Uterus (tissue), 2 donors: ENCODE results near the gene ATP8A2.

Experiments used
- POLR2A ChIP-seq, 2 donors: fragments of 450-650 bp; IDR thresholded peaks; one replicate each; pipeline ENCODE4 v1.6.1; 2016; ENCODE audit warnings: antibody characterized with exemption in 2 of 2, mild to moderate bottlenecking in 1 of 2, moderate library complexity in 1 of 2
- TF ChIP-seq, protein P1 (sequence below), 4 experiments: fragments of 200-600 bp in 2 of 4; fragments of 450-650 bp in 2 of 4; sonication (generic) in 2 of 4; IDR thresholded peaks; one replicate each; pipeline ENCODE4 v1.5.1; 2016 to 2019; ENCODE audit warnings: antibody characterized with exemption in 4 of 4, mild to moderate bottlenecking in 2 of 4, moderate library complexity in 1 of 4

DNA sequence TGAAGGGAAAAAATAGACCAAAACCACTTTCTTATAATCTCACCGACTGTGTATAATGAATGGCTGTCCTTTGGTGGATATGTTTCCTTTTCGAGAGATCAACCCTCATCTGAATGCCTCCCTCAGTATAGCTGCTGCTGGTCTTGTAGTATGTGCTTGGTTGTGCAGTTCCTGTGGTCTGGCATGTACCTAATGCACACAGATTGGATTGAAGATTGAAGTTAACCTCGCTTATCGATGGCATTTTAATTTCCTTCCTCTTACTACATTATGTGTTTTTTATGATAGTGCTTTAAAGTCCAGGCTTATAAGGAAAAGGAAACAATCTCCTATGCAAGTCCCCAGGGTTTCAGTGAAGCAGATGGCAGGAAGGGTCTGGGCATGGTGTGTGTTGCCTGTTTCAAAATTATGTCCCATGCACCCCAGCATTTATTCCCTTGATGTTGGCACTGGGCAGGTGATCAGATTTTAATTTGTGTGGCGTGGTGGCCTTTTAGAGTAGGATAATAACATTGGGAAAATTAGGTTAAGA lies 346.0 kb downstream of the ATP8A2 start:
- TF ChIP-seq, protein P1, sequence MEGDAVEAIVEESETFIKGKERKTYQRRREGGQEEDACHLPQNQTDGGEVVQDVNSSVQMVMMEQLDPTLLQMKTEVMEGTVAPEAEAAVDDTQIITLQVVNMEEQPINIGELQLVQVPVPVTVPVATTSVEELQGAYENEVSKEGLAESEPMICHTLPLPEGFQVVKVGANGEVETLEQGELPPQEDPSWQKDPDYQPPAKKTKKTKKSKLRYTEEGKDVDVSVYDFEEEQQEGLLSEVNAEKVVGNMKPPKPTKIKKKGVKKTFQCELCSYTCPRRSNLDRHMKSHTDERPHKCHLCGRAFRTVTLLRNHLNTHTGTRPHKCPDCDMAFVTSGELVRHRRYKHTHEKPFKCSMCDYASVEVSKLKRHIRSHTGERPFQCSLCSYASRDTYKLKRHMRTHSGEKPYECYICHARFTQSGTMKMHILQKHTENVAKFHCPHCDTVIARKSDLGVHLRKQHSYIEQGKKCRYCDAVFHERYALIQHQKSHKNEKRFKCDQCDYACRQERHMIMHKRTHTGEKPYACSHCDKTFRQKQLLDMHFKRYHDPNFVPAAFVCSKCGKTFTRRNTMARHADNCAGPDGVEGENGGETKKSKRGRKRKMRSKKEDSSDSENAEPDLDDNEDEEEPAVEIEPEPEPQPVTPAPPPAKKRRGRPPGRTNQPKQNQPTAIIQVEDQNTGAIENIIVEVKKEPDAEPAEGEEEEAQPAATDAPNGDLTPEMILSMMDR (IDR thresholded peaks at IDR 0.05), result no peak
- no peak for TF ChIP-seq POLR2A (IDR thresholded peaks at IDR 0.05)
